ENCODE measurements around the gene HOXA9.

The HOXA9 gene

DNA sequence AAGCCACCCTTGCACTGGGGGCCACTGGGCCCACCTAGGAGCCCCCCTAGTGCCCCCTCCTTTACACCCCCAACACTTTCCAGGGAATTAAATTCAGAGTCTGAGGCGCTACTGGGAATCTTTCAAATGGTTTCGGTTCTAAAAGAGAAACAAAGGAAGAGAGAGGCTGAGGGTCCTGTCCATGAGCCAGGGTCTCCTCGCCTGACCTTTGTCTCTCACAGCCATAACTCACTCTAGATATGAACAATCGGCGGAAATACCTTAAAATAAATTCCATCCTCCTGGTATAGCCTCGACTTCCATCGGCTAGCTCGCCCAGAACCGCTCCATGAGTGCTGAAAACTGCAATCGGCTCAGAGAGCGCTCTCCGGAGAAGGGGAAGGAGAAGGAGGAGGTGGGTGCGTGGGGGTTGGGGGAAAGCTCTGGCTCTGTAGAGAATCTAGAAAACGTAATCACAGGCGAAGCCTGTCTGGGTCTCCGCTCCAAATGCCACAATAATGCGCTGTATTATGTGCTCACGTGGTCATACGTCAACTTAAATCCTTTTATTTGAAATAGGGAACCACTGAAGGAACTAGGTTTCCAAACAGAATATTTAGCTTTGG, 47.3 kb downstream of the HOXA9 start:
- Histone ChIP-seq H3K27me3 (ENCODE audit: control insufficient read depth, insufficient read depth, low read length) (no peaks in the 10 kb centered on the region), H3K4me1 (ENCODE audit: control insufficient read depth, insufficient read depth, low read length) (peaks cover 18% of the 10 kb centered on the region), H3K9ac (ENCODE audit: low read length) (no peak overlapping the region), H3K27ac (ENCODE audit: low read depth, low read length) (peak overlapping the region; percentile 68), H3K36me3 (ENCODE audit: control insufficient read depth, insufficient read depth, low read length) (peaks cover 2% of the 10 kb centered on the region), H3K4me3 (ENCODE audit: low read length) (peak overlapping the region; percentile 81)

DNA sequence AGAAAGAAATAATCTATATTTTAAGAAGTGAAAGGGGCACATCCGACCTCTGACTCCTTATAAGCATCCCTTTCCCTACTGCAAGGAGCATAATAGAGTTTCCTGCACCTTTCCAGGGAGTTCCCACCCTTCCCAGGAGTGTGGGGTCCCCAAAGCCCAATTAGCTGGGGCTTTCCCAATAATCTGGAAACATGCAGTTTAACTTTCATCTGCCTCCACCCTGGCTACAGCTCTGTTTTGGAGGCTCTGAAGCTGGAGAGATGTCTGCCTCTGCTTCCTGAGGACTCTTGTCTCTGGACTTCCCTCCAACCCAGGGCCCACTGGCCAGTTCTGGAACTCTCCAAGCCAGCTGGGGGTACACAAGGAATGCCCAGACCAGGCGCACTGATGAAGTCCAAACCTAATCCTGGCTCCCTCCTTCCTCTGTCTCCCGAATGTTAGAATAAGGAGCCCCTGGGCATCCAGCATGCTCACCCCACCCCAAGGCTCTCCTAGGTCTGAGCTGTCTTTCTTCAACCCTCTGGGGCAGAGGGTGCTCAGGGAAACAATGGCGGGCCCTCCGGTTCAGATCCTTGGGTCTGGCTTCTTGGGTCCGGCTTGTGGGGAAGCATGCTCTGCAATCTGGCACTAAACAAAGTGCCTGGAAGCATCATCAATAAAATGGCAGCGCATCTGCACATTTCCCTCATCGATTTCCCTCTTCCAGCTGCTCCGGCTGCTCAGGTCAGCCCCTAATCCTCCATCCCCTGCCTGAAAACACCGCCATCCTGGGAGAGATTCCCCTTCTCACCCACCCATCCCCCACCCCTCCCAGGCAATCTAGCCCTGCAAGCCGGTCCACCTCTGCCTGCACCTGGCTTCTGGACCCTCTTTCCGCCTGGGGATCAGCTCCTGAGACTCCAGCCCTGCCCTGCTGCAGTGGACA, 48.1 kb downstream of the HOXA9 start:
- Histone ChIP-seq H3K9ac (ENCODE audit: low read length) (no peak overlapping the region), H3K27me3 (ENCODE audit: control insufficient read depth, insufficient read depth, low read length) (no peaks in the 10 kb centered on the region), H3K36me3 (ENCODE audit: control insufficient read depth, insufficient read depth, low read length) (peaks cover 2% of the 10 kb centered on the region), H3K27ac (ENCODE audit: low read depth, low read length) (peak overlapping the region; percentile 94), H3K4me1 (ENCODE audit: control insufficient read depth, insufficient read depth, low read length) (peaks cover 22% of the 10 kb centered on the region), H3K4me3 (ENCODE audit: low read length) (peak overlapping the region; percentile 81)

GRCh38 chr7:27116031-27116961, 49.0 kb downstream of the HOXA9 start:
- Histone ChIP-seq H3K36me3 (ENCODE audit: control insufficient read depth, insufficient read depth, low read length) (no peaks in the 10 kb centered on the region), H3K9ac (ENCODE audit: low read length) (peak overlapping the region; percentile 36), H3K4me1 (ENCODE audit: control insufficient read depth, insufficient read depth, low read length) (peaks cover 28% of the 10 kb centered on the region), H3K4me3 (ENCODE audit: low read length) (peak overlapping the region; percentile 81), H3K27ac (ENCODE audit: low read depth, low read length) (peak overlapping the region; percentile 94), H3K27me3 (ENCODE audit: control insufficient read depth, insufficient read depth, low read length) (no peaks in the 10 kb centered on the region)

DNA sequence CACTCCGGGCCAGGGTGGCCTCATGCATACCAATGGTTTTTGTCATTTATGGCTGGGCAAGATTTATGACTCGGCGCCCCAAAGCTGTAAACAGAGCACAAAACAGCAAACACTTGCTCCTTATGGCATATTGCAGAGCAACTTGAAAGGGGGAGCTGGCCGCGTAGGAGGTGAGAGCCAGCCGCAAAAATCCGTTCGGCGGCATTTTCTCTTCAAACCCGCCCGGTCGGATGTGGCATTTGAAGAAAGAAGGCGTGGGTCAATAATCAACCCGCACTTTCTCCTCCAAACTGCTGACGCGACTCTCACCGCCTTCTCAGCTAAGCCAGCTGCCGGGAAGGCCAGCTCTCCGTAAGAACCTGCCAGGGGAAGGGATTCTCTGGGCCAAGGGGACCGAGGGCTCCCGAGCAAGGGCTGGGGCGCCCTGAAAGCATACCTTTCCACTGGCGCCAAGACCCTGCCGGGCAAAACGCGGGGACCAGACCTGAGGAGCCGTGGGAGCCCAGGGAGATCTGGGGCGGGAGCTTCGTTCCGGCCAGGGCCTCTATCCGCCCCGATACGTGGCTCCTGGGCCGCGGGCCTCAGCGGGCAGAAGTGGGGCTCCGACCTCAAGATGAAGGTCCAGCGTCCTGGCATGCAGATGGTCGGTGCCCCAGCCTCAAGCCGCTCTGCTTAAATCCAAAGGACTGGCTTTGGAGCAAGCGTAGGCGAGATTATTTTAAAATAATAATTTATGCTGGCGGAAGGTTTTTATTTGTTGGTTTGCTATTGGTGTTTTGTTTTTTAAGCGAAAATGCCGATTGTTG, 49.9 kb downstream of the HOXA9 start:
- H3K27ac ChIP-seq (ENCODE audit: low read depth, low read length): peak overlapping the region; percentile 94

GRCh38 chr7:27114881-27115220, 50.5 kb downstream of the HOXA9 start:
- no peak overlapping the region for H3K9ac ChIP-seq (ENCODE audit: low read length)

More for the DNA sequence above, 49.9 kb downstream of the HOXA9 start:
- Histone ChIP-seq H3K27me3 (ENCODE audit: control insufficient read depth, insufficient read depth, low read length) (no peaks in the 10 kb centered on the region), H3K9ac (ENCODE audit: low read length) (peak overlapping the region; percentile 36), H3K36me3 (ENCODE audit: control insufficient read depth, insufficient read depth, low read length) (no peaks in the 10 kb centered on the region), H3K4me3 (ENCODE audit: low read length) (peak overlapping the region; percentile 81), H3K4me1 (ENCODE audit: control insufficient read depth, insufficient read depth, low read length) (peaks cover 36% of the 10 kb centered on the region)

DNA sequence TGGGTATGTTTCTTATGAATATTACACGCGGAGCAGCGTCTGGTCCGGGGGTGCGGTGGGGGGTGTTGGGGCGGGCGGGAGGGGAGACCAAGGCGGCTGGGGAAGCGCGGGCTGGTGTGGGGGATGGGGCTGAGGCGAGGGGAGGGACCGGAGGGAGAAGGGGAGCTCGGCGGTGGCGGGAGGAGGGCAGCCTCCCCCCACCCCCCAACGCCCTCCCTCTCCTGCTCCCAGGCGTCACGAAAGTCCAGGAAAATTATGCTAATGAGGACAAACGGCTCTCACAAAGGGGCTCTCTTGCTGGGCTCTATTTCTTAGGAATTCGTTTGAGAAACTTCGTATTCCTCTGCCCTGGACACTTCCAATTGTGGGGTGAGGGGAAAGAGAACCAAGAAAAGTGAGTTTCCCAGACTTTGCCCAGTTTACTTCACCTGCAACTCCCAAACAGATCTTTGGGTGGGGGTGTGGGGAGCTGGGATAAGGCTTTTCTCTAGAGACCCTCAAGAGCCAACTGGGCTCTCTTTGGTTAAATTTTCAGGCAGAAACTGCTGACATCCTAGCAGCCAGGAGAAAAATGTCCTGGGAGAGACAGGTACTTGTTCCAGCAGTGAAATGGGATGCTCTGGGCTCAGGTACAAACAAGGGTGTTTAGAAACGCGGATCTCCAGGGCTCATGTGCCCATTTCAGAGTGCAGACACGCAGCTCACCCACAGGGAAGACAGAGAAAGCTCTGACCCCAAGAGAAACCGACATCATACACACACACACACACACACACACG, 51.2 kb downstream of the HOXA9 start:
- Histone ChIP-seq H3K27me3 (ENCODE audit: control insufficient read depth, insufficient read depth, low read length) (no peaks in the 10 kb centered on the region), H3K36me3 (ENCODE audit: control insufficient read depth, insufficient read depth, low read length) (no peaks in the 10 kb centered on the region), H3K9ac (ENCODE audit: low read length) (no peak overlapping the region), H3K4me1 (ENCODE audit: control insufficient read depth, insufficient read depth, low read length) (peaks cover 44% of the 10 kb centered on the region), H3K4me3 (ENCODE audit: low read length) (peak overlapping the region; percentile 50), H3K27ac (ENCODE audit: low read depth, low read length) (peak overlapping the region; percentile 92)

More at GRCh38 chr7:27114881-27115220, 50.5 kb downstream of the HOXA9 start:
- peak overlapping the region; percentile 94 for H3K27ac ChIP-seq (ENCODE audit: low read depth, low read length)
- no peaks in the 10 kb centered on the region for H3K36me3 ChIP-seq (ENCODE audit: control insufficient read depth, insufficient read depth, low read length)
- H3K4me3 ChIP-seq (ENCODE audit: low read length): peak overlapping the region; percentile 81
- H3K27me3 ChIP-seq (ENCODE audit: control insufficient read depth, insufficient read depth, low read length): no peaks in the 10 kb centered on the region
- H3K4me1 ChIP-seq (ENCODE audit: control insufficient read depth, insufficient read depth, low read length): peaks cover 38% of the 10 kb centered on the region

- Histone ChIP-seq H3K36me3 (ENCODE audit: control insufficient read depth, insufficient read depth, low read length) (no peaks in the 10 kb centered on the region), H3K27ac (ENCODE audit: low read depth, low read length) (peak overlapping the region; percentile 92), H3K27me3 (ENCODE audit: control insufficient read depth, insufficient read depth, low read length) (no peaks in the 10 kb centered on the region), H3K4me3 (ENCODE audit: low read length) (peak overlapping the region; percentile 69), H3K4me1 (ENCODE audit: control insufficient read depth, insufficient read depth, low read length) (peaks cover 46% of the 10 kb centered on the region), H3K9ac (ENCODE audit: low read length) (no peak overlapping the region)
Measured at GRCh38 chr7:27112955-27113949, 52.1 kb downstream of the HOXA9 start.

Measured in rectal smooth muscle tissue (tissue), 1 donor.